Subcutaneous adipose tissue (tissue), 4 donors: Measurements from ENCODE around the gene RET. TPM values are rescaled to one million over a fixed set of nuclear protein-coding genes. Genes with fewer than 3 reads are reported as not detected.

Experiments used
- total RNA-seq, 4 donors: library from RNA; depleted of rRNA; stranded (reverse); fragments of >200 nt; gene quantifications; one replicate each; pipeline ENCODE4 v1.1.0, GENCODE V29; 2016
- TF ChIP-seq, protein P1 (sequence below): fragments of 450-650 bp; IDR thresholded peaks from one replicate; pipeline ENCODE4 v1.5.1; 2016; ENCODE audit warnings: low read depth, mild to moderate bottlenecking, control low read depth, antibody characterized with exemption, moderate library complexity

RET gene
- total RNA-seq, 4 donors from 2014 or later: 0.19 to 1.9 (median 0.49) TPM

DNA sequence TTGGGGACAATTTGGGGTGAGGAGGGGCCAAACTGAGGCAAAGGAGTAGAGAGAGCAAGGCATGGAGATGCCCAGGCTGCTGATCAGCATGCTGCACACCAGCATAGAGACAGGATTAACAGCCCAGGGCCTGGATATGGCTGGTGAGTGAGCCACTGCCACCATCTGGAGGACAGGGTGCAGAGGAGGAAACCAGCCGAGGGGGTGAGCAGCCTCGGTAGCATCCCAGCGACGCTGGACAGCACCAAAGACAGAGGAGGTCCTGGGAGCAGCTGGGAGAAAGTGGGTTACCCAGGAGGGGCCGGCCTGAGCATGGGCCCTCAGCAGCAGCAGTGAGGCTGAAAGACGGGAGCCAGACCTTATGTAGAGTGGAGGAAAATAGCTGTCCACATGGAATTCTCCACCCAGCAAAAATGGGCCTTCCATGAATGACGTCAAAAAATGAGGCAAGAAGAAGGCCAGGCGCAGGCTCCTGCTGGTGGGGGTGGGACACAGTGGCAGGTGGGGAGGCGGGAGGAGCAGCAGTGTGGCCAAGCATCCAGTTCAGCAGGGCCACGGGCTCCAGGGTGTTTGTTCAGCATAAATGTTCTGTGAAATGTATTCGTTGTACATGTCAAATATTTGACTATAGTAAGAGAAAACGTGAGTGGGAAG, 16.7 kb downstream of the RET start:
- TF ChIP-seq, protein P1, sequence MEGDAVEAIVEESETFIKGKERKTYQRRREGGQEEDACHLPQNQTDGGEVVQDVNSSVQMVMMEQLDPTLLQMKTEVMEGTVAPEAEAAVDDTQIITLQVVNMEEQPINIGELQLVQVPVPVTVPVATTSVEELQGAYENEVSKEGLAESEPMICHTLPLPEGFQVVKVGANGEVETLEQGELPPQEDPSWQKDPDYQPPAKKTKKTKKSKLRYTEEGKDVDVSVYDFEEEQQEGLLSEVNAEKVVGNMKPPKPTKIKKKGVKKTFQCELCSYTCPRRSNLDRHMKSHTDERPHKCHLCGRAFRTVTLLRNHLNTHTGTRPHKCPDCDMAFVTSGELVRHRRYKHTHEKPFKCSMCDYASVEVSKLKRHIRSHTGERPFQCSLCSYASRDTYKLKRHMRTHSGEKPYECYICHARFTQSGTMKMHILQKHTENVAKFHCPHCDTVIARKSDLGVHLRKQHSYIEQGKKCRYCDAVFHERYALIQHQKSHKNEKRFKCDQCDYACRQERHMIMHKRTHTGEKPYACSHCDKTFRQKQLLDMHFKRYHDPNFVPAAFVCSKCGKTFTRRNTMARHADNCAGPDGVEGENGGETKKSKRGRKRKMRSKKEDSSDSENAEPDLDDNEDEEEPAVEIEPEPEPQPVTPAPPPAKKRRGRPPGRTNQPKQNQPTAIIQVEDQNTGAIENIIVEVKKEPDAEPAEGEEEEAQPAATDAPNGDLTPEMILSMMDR: no peak

DNA sequence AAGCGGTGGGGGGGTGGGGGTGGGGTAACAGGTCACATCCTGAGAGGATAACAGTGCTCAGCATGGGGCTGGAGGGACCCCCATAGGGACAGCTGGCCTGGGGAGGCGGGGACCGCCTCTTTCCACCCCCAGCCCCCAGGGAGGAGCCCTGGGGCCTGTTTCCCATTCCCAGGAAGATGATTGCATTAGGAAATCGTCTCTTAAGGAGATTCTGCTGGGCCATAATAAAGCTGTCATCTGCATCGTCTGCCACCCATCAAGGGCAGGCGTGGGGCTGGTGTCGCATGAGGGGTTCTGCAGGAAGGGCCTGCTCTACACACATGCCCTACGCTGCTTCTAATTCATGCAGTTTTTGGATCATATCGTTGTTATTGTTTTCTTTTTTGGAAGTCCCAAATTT, 17.2 kb downstream of the RET start:
- TF ChIP-seq, protein P1: no peak

DNA sequence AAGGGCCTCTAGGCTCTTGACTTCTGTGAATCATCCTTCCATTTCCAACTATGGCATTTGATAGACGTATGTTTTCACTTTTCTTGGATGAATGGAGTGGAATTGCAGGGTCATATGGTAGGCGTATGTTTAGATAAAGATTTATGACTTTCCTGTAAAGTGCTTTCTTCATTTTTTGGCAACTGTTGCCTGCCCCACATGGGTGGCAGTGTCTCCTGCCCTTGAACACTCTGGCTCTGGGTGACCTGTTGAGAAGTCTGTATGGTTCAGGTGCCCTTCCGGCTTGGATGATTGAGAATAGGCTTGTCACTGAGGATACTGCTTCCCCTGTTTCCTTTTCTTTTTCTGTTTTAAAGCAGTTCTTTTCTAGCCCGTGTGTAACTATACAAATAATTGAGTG, 23.1 kb downstream of the RET start:
- TF ChIP-seq, protein P1: no peak

DNA sequence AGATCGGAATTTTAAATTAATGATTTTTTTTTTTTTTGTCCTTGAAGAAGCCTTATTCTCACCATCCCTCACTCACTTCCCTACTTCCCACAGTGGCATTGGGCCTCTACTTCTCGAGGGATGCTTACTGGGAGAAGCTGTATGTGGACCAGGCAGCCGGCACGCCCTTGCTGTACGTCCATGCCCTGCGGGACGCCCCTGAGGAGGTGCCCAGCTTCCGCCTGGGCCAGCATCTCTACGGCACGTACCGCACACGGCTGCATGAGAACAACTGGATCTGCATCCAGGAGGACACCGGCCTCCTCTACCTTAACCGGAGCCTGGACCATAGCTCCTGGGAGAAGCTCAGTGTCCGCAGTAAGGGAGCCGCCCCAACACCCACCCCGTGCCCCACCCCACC, 23.5 kb downstream of the RET start:
- TF ChIP-seq, protein P1: no peak

DNA sequence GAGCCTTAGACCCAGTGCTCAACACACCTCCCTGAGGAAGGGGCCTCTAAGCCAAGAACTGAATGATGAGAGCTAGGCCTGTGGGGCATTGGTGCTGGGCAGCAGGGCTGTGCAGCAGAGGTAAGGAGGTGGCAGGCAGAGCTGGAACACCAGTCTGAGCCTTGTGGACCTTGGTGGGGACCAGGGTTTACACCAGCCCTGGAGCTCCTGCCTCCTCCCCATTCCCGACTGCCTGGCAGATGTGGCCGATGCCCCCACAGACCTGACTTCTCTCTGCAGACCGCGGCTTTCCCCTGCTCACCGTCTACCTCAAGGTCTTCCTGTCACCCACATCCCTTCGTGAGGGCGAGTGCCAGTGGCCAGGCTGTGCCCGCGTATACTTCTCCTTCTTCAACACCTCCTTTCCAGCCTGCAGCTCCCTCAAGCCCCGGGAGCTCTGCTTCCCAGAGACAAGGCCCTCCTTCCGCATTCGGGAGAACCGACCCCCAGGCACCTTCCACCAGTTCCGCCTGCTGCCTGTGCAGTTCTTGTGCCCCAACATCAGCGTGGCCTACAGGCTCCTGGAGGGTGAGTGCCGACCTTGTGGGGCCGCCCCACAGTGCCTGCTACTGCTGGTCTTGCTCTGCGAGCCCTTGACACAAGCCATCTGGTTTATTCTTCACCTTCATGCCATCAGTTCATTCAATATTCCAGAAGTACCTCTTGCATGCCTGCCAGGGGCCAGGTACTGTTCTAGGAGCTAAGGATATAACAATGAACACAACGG, 25.4 kb downstream of the RET start:
- TF ChIP-seq, protein P1: no peak

DNA sequence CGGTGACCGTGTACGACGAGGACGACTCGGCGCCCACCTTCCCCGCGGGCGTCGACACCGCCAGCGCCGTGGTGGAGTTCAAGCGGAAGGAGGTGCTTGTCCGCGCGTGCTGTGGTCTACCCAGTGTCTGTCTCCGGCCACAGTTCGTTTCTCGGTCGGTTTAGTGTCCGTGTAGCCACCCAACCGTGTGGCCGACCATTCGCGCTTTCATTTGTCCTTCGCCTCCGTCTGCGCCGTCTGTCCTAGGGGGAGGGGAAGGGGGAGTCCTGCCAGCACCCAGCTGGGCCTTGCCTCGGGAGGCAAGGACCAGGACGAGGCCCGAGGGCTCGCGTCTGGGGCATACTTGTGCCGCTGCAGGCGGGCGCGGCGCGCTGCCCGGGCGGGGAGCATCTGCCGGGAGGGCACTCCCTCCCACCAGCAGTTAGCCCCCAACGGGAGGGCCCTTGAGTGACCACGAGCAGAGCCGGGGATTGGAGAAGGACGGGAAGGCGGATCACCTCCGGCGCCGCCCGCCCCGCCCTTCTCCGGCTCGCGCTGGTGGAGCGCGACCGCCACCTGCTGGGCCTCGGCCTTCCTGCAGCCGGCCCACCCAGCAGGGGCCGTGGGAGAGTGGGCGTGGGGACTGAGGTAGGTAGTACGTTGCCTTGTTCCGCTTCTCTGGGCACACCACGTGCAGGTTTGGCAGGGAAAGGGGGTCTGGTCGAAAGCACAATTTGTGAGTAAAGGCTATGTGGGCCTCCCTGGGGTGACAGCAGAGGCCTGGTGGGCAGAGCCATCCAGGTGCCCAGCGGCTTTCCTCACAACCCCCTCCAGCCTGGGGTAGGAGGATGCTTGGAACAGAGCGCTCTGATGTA, 28.5 kb downstream of the RET start:
- TF ChIP-seq, protein P1: no peak

DNA sequence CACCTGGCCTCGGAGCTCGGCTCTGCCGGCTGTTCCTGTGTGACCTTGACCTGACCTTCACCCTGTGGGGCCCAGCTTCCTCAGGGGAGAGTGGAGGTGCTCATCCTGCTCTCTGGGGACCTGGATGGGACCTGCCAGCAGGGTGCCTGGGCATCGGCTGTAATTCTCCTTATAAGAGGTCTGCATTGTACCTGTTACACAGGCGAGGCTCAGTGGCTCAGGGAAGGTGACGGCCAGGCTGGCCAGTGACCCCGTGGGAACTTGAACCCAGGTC, 29.0 kb downstream of the RET start:
- TF ChIP-seq, protein P1: no peak
